ENCODE results near the gene EIF2B1.
"Not testable (repeated sequence)": the region's sequence is repeated elsewhere in the genome, so short reads cannot be mapped to it uniquely, and the experiment has no call there.

Gene EIF2B1

GRCh38 chr12:123617580-123617979, 15.9 kb downstream of the EIF2B1 start:
- DNase-seq (ENCODE audit: low spot score) = no peak

- DNase-seq (ENCODE audit: low spot score) = no peak
Observed at GRCh38 chr12:123617144-123617543, 16.3 kb downstream of the EIF2B1 start.

DNA sequence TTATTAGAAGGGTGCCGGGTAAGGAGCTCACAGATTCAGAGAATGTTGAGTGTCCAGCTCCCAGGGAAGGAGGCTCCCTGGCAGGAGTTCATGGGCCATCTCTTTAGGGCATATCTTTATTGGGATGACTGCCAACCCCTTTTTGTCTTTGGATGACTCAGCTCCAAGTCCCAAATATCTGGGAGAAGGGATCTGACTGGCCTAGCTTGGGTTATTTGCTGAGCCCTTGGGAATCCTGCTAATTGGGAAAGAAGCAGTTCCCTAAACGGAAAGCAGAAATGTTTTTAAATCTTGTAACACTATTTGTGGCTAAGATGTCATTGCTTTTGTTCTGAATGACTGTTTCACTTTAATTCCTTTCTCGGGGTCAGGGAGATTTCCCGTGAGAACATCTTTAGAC, 19.0 kb downstream of the EIF2B1 start:
- DNase-seq (ENCODE audit: low spot score) = no peak

GRCh38 chr12:123614110-123614509, 19.4 kb downstream of the EIF2B1 start:
- no peak for DNase-seq (ENCODE audit: low spot score)

DNA sequence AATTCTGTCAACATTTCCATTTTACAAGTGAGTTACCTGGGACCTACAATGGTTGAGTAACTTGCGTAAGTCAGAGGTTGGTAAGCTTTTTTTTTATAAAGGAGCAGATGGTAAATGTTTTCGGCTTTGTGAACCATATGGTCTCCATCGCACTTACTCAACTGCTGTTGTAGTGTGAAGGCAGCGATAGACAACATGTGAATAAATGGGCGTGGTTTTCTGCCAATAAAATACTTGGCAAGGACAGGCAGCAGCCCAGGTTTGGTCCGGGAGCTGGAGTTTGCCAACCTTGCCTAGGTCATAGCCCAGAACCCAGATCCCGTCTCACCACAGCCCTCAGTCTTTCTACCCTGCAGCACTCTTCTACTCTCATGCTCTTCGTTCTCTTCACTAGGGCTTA, 25.3 kb downstream of the EIF2B1 start:
- peak; percentile 66 for DNase-seq (ENCODE audit: low spot score)

DNA sequence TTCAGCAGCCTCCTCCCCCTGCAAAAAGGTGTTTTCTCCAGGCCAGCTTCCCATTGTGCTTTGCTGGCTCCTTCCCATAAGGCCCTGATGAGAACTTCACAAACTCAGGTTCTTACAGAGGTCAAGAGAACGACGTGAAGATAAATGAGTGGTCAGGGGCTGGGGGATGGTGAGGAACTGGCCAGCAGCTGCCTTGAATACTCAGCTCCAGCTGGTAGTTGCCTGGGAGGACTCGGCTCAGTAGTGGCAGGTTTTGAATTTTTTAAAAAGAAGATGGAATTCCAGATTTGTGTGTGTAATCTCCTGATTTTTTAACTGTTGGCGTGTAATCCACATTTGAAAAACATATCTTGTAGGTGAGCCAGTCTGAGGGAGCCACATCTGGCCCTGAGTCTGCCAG, 25.7 kb downstream of the EIF2B1 start:
- no peak for DNase-seq (ENCODE audit: low spot score)

DNA sequence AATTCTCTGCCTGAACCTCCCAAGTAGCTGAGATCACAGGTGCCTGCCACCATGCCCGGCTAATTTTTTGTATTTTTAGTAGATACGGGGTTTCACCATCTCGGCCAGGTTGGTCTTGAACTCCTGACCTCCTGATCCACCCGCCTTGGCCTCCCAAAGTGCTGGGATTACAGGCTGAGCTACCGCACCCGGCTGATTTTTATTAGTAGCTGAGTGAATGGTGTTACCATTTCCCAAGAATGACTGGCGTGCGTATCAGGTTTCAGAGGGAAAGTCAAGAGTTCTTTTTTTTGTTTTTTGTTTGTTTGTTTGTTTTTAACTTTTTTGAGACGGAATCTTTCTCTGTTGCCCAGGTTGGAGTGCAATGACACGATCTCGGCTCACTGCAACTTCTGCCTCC, 30.0 kb downstream of the EIF2B1 start:
- not testable (repeated sequence) for DNase-seq (ENCODE audit: low spot score)

- no peak for DNase-seq (ENCODE audit: low spot score)
Observed at GRCh38 chr12:123602651-123603195, 30.8 kb downstream of the EIF2B1 start.

DNA sequence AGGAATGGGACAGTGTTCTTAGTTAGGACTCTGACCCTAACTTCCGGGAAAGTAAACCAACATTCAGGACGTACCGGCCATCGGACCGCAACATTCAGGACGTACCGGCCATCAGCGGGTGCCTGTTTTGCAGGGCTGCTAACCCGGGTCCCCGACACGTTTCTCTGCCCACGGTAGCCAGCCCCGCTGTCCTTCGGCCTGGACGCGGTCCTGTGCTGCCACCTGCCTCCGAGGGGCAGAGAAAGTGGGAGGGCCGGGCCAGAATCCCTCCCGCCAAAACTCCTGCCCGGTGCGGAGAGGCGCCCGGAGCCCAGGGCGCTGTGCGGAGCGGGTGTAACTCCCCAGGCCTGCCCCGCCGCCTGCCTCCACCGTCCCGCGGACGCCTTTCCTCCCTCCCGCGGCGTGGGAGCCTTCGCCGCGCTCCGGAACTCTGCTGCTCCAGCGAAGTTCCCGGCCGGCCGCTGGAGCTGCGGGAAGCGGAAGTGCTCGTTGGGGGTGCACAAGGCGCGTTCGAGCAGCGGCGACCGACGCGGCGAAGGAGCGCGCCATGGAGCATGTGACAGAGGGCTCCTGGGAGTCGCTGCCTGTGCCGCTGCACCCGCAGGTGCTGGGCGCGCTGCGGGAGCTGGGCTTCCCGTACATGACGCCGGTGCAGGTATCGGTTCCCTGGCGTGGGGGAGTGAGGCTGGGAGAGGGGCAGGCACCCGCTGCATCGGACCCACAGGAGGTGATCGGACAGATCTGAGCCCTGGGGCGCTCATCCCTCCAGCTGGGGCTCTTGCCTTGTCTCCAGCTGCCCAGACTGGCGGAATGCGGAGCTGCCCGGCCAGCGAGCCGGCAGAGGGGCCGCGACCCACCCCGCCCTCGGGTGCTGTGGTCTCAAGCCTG, 31.6 kb downstream of the EIF2B1 start, which contains the start of gene DDX55:
Gene DDX55 (plus strand): TSS at position 498 of the 888 bp plus-strand sequence. CDS start 50 bp downstream, at position 548.
- peak; percentile 95 for DNase-seq (ENCODE audit: low spot score)

GRCh38 chr12:123599721-123600120, 33.8 kb downstream of the EIF2B1 start:
- no peak for DNase-seq (ENCODE audit: low spot score)

- no peak for DNase-seq (ENCODE audit: low spot score)
Observed at GRCh38 chr12:123599310-123599709, 34.2 kb downstream of the EIF2B1 start.

DNA sequence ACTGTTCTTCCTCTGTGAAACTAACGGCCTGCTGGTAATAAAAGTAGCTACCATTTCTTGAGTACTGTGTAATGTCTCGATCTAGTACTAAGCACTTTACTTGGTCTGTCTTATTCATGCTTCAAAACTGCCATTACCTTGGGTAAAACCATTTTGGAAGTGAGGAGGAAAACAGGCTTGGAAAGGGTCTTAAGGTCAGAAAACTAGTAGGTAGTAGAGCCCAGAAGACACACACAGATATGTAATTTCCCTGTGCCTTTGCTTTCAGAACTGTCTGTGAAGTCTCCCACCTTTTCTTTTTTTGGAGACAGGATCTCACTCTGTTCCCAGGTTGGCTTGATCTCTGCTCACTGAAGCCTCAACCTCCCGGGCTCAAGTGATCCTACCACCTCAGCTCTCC, 35.0 kb downstream of the EIF2B1 start:
- DNase-seq (ENCODE audit: low spot score) = no peak

- DNase-seq (ENCODE audit: low spot score) = no peak
Observed at GRCh38 chr12:123597100-123597499, 36.4 kb downstream of the EIF2B1 start.

DNA sequence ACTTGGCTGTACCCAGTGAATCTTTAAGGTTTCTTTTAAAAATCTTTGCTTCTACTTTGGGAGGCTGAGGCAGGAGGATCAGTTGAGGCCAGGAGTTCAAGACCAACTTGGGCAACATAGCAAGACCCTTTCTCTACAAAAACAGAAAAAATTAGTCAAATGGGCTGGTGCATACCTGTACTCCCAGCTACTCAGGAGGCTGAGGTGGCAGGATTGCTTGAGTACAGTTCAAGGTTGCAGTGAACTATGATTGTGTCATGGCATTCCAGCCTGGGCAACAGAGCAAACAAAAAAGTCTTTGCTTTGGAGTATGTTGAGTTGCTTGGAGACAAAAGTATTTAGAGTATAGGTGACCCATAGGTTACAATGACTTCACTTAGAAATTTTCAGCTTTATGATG, 37.8 kb downstream of the EIF2B1 start:
- DNase-seq (ENCODE audit: low spot score) = no peak

- DNase-seq (ENCODE audit: low spot score) = no peak
Observed at GRCh38 chr12:123591702-123592481, 41.6 kb downstream of the EIF2B1 start.

GRCh38 chr12:123580772-123581171, 52.7 kb downstream of the EIF2B1 start:
- no peak for DNase-seq (ENCODE audit: low spot score)

- not testable (repeated sequence) for DNase-seq (ENCODE audit: low spot score)
Observed at GRCh38 chr12:123578829-123579228, 54.7 kb downstream of the EIF2B1 start.

GRCh38 chr12:123578243-123578642, 55.2 kb downstream of the EIF2B1 start:
- no peak for DNase-seq (ENCODE audit: low spot score)

DNA sequence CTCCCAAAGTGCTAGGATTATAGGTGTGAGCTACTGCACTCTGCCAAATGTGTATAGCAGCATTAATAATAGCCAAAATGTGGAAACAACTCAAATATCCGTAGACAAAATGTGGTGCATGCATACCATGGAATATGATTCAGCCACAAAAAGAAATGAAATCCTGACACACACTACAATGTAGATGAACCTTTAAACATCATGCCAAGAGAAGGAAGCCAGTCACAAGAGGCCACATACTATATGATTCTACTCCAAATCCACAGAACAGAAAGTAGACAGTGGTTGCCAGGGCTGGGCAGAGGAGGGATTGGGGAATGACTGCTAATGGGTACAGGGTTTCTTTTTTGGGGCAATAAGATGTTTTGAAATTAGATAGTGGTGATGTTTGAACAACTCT, 56.9 kb downstream of the EIF2B1 start:
- DNase-seq (ENCODE audit: low spot score) = no peak

DNA sequence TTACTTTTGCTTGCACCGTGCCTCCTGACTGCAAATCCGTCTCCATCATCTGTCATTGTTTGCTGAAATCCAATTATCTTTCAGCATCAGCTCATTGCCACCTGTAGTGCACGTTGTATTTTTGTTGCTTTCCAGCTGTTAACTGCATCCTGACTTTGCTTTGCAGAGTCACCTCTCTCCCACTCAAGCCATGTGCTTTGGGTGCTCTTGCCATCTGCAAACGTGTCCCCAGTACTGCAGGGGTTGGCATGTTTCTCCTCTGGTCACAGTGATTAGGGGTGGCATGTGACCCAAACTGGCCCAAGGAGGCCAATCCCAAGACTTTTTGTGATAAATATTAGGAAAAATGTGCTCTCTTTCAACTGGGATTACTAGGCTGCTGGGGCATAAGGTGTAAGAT, 59.6 kb downstream of the EIF2B1 start:
- no peak for DNase-seq (ENCODE audit: low spot score)

DNA sequence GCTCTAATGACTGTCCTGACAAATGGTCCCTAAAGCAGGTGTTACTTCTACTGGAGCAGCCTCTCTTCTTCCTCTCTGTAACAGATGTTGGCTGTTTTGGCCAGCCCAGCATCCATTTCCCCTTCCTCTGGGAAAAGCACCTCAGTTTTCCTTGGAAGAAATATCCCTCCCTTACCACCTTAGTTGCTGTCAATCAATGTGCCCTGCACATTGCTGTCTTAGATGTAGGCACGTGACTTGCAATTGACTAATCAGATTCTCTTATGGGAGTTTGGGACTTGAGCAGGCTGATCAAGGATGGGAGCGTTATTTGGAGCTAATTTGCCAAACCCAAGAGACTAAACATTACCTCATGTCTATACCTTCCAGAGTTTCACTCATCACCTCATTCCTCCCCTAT, 61.1 kb downstream of the EIF2B1 start:
- DNase-seq (ENCODE audit: low spot score) = no peak

DNA sequence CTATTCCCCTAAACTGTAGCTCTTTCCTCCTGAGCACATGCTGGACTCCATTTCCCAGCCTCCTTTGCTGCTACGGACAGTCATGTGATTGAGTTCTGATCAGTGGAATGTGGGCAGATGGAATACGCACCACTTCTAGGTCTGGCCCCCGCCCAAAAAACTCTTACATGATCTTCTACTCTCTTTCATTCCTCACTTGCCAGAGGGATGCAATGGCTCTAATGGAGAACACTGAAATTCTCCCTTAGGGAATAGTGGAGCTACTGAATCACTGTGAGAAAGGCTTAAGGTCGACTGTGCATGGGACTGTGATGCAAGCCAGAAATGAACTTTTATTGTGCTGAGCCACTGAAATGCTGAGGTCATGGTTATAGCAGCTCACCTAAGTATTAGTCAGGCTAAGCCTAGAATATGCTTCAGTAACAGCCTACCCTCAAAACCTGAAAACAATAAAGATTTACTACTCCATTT, 62.1 kb downstream of the EIF2B1 start:
- DNase-seq (ENCODE audit: low spot score) = peak; percentile 59
